Spleen (tissue), 11 donors: Measurements from ENCODE around the gene KCNG2. TPM values are rescaled to one million over a fixed set of nuclear protein-coding genes. Genes with fewer than 3 reads are reported as not detected.

Source experiments
- DNase-seq: peaks from one replicate; pipeline ENCODE4 v3.0.0-alpha.2; 2020
- H3K27ac ChIP-seq, 8 donors: fragments of 200-600 bp; sonication (generic) in 7 of 8; 1 replicate in 4 of 8; 2 replicates in 4 of 8; pipeline versions ENCODE4 v1.5.0 to v1.8.0; 2016 to 2021; ENCODE audit warnings: inconsistent platforms in 4 of 8, mild to moderate bottlenecking in 4 of 8, moderate library complexity in 1 of 8
- H3K27me3 ChIP-seq, 7 donors: fragments of 200-600 bp; sonication (generic) in 6 of 7; replicated peaks in 1 of 7; 1 replicate in 4 of 7; 2 replicates in 3 of 7; pipeline versions ENCODE4 v1.5.0 to v1.8.0; 2016 to 2021; ENCODE audit warnings: inconsistent platforms in 3 of 7, mild to moderate bottlenecking in 1 of 7
- H3K36me3 ChIP-seq, 6 donors: fragments of 200-600 bp; sonication (generic) in 5 of 6; 1 replicate in 4 of 6; 2 replicates in 2 of 6; pipeline versions ENCODE4 v1.5.0 to v1.8.0; 2016 to 2021; ENCODE audit warnings: inconsistent platforms in 2 of 6
- H3K4me1 ChIP-seq, 6 donors: fragments of 200-600 bp; sonication (generic) in 5 of 6; 1 replicate in 3 of 6; 2 replicates in 3 of 6; pipeline versions ENCODE4 v1.5.0 to v1.8.0; 2016 to 2021; ENCODE audit warnings: inconsistent platforms in 3 of 6
- H3K4me3 ChIP-seq, 8 donors: fragments of 200-600 bp; sonication (generic) in 7 of 8; 1 replicate in 4 of 8; 2 replicates in 4 of 8; pipeline versions ENCODE4 v1.5.0 to v1.8.0; 2016 to 2021; ENCODE audit warnings: inconsistent platforms in 4 of 8, mild to moderate bottlenecking in 4 of 8, moderate library complexity in 2 of 8
- H3K9me3 ChIP-seq, 8 donors: fragments of 200-600 bp; sonication (generic) in 7 of 8; 1 replicate in 4 of 8; 2 replicates in 4 of 8; pipeline versions ENCODE4 v1.5.0 to v1.8.0; 2016 to 2021; ENCODE audit warnings: inconsistent platforms in 4 of 8
- CTCF ChIP-seq, 11 experiments: fragments of 200-600 bp in 7 of 11; fragments of 450-650 bp in 4 of 11; sonication (generic) in 4 of 11; IDR thresholded peaks in 8 of 11; conservative IDR thresholded peaks in 3 of 11; 1 replicate in 7 of 11; 2 replicates in 4 of 11; pipeline versions ENCODE4 v1.4.0 to v1.8.0; 2016 to 2021; ENCODE audit warnings: antibody characterized with exemption in 11 of 11, inconsistent platforms in 4 of 11, mild to moderate bottlenecking in 1 of 11
- POLR2A ChIP-seq, 3 donors: fragments of 450-650 bp; IDR thresholded peaks; one replicate each; pipeline ENCODE4 v1.5.1; 2017; ENCODE audit warnings: antibody characterized with exemption in 3 of 3, mild to moderate bottlenecking in 1 of 3
- POLR2AphosphoS5 ChIP-seq, 3 donors: sonication (generic); formaldehyde crosslinking; IDR thresholded peaks; one replicate each; pipeline ENCODE4 v1.5.1; 2017; ENCODE audit warnings: antibody characterized with exemption in 3 of 3
- WGBS, 5 donors: extraction: QIAGEN DNeasy Blood & Tissue Kit in 3 of 5; methylation state at CpG; one replicate each; pipeline versions ENCODE4 v1.1.5 to v1.1.7; 2013 to 2018; 5-methylcytosine and 5-hydroxymethylcytosine counted together
- intact Hi-C: fragments of 100-400 bp; cut with DNase I; formaldehyde crosslinking; loops from one replicate; pipeline ENCODE4 v1.15.0; 2023; ENCODE audit warnings: low total_unique reads
- polyA plus RNA-seq, 3 donors: library from polyadenylated mRNA; stranded (reverse); fragments of 200-250 nt; gene quantifications; one replicate each; pipeline ENCODE4 v1.2.1, GENCODE V29; 2013
- total RNA-seq, 7 donors: library from RNA; depleted of rRNA in 3 of 7; stranded (reverse); fragments of >200 nt in 3 of 7; fragmentation: NEBNext Ultra II Directional in 4 of 7; extraction: Animal tissue kit (Norgen Biotek cat#: 25700) in 4 of 7; gene quantifications; one replicate each; pipeline versions ENCODE4 v1.1.0 to v1.2.1, GENCODE V29; 2016 to 2021
- donor health status: healthy with polysubstance abuse.
- donor health status: DM: no; HTN: no; CAD: no; lungs with moderate emphysema.
- donor health status: DM: no; HTN: no; CAD: no.
- donor health status: Bipolar disorder and iron deficiency.
- donor health status: healthy.
- donor health status: DM: no; HTN: no; CAD: no.
- donor health status: DM: yes; HTN: yes; CAD: no.

KCNG2 gene
- total and polyA plus RNA-seq, 10 donors, result 0.15 to 3.2 (median 0.38) TPM; not detected in 1

DNA sequence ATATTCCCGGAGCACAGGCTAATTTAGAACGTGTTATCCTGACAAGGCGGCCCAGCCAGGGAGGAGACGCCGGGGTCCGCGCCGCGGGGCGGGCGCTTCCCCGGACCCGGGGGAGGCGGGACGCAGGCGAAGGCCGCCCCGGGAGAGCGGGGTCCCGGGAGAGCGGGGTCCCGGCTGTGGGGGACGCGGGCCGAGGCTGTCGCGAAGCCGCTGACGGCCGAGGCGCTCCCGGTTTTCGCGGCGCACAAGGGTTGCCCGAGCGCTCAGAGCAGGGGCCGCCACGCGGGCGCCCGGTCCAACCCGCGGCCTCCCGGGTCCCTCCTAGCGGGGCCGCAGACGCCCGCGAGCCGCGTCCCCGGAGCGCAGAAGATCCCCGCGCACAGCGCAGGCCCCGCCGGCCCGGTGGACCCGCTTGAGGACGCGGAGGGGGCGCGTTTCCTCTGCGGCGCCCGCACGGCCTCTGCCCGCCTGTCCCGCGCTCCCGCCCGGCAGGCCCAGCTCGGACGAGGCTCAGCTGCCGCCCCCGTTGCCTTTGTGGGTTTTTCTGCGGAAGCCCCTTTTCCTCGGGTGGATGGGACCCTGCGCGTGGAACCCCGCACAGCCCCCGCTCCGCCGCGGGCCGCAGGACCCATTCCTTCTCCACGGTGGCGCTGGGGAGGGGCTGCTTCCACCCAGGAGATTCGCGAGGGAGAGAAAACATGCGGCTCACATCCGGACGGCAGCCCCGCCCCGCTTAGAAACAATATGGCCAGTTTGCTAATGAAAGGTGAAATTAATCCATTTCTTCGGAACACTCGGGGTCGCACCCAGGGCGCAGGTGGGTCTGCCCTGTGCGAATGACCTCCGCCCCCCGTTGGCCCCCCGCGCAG is 9.6 kb upstream of the KCNG2 start:
- Histone ChIP-seq H3K4me3 (peak overlapping the region in 5 of 8 donors; percentile 8 to 37 (median 19)), H3K27ac (no peak overlapping the region), H3K36me3 (no peaks in the 10 kb centered on the region), H3K27me3 (peaks cover 5 to 94% (median 61%) of the 10 kb centered on the region in 7 donors), H3K4me1 (peaks cover 0 to 52% (median 35%) of the 10 kb centered on the region in 6 donors), H3K9me3 (no peaks in the 10 kb centered on the region)
- peak; percentile 78 for DNase-seq
- intact Hi-C loops, result no loop called here
- WGBS, 5 donors, result 8 to 24% (median 10%) methylated on average over 38 to 106 of the region's 106 CpGs
- TF ChIP-seq POLR2AphosphoS5 (IDR thresholded peaks at IDR 0.05), result no peak
- no peak for TF ChIP-seq POLR2A (IDR thresholded peaks at IDR 0.05)
- no peak for TF ChIP-seq CTCF (IDR thresholded peaks at IDR 0.05 in 8 of 11, conservative IDR thresholded peaks at IDR 0.05 in 3 of 11)

GRCh38 chr18:79788734-79789085 is 9.0 kb upstream of the KCNG2 start:
- H3K4me3 ChIP-seq, result peak overlapping the region in 1 of 8 donors; percentile 37
- TF ChIP-seq POLR2A (IDR thresholded peaks at IDR 0.05) (no peak), POLR2AphosphoS5 (IDR thresholded peaks at IDR 0.05) (no peak), CTCF (IDR thresholded peaks at IDR 0.05 in 8 of 11, conservative IDR thresholded peaks at IDR 0.05 in 3 of 11) (no peak)
- H3K4me1 ChIP-seq, result peaks cover 0 to 58% (median 36%) of the 10 kb centered on the region in 6 donors
- intact Hi-C loops, result no loop called here
- no peaks in the 10 kb centered on the region for H3K9me3 ChIP-seq
- WGBS, 5 donors, result 60 to 77% (median 67%) methylated on average over 20 to 27 of the region's 27 CpGs
- no peak overlapping the region for H3K27ac ChIP-seq
- DNase-seq, result peak; percentile 71
- H3K27me3 ChIP-seq, result peaks cover 5 to 90% (median 61%) of the 10 kb centered on the region in 7 donors
- H3K36me3 ChIP-seq, result no peaks in the 10 kb centered on the region

DNA sequence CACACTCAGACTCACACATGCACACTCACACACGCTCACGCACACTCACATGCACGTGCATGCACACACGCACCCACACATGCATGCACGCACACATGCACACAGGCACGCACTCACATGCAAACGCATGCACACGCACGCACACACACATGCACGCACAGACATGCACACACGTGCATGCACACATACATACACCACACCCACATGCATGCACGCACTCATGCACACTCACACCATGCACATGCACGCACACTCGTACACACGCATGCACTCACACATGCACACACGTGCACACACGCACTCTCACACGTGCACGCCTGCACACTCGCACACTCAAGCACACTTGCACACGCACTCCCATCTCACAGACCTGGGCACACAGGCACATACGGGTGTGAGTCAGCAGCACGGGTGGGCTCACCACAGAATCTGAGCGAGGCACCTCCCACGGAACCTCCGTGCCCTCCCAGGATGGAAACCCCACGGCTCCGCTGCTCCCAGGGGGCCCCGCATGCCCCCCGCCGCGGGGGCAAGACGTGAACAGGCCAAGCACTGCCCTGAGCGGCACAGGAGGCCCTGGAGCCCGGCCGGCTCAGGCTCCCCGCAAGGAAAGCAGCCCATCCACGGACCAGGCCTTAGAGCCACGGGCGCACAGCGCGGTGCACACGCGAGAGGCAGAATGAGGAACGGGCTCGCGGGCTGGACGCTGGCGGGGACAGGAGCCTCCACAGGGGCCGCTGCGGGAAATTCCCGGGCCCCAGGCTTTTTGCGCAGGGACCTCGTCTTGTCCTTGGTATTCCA is 8.4 kb upstream of the KCNG2 start:
- peaks cover 5 to 84% (median 57%) of the 10 kb centered on the region in 7 donors for H3K27me3 ChIP-seq
- no peak overlapping the region for H3K4me3 ChIP-seq
- peak; percentile 73 for DNase-seq
- H3K27ac ChIP-seq, result no peak overlapping the region
- no peaks in the 10 kb centered on the region for H3K9me3 ChIP-seq
- intact Hi-C loops, result no loop called here
- TF ChIP-seq POLR2A (IDR thresholded peaks at IDR 0.05) (no peak), POLR2AphosphoS5 (IDR thresholded peaks at IDR 0.05) (no peak), CTCF (IDR thresholded peaks at IDR 0.05 in 8 of 11, conservative IDR thresholded peaks at IDR 0.05 in 3 of 11) (no peak)
- no peaks in the 10 kb centered on the region for H3K36me3 ChIP-seq
- H3K4me1 ChIP-seq, result peaks cover 0 to 64% (median 36%) of the 10 kb centered on the region in 6 donors
- WGBS, 5 donors, result 89 to 95% (median 91%) methylated on average over 51 to 54 of the region's 54 CpGs
